AG10803 (cell line): ENCODE data around the gene SLAIN2.

Experiments
- DNase-seq: peaks from one replicate; pipeline ENCODE4 v3.0.0; 2010; ENCODE audit warnings: low read depth
- H3K4me3 ChIP-seq: 2 replicates; pipeline ENCODE4 v1.5.1; 2011; ENCODE audit warnings: mild to moderate bottlenecking, low read length, control low read depth
- TF ChIP-seq, protein P1 (sequence below): conservative IDR thresholded peaks from 2 replicates; pipeline ENCODE4 v1.5.1; 2011; ENCODE audit warnings: mild to moderate bottlenecking, low read length, control low read depth, inconsistent platforms

SLAIN2 gene

DNA sequence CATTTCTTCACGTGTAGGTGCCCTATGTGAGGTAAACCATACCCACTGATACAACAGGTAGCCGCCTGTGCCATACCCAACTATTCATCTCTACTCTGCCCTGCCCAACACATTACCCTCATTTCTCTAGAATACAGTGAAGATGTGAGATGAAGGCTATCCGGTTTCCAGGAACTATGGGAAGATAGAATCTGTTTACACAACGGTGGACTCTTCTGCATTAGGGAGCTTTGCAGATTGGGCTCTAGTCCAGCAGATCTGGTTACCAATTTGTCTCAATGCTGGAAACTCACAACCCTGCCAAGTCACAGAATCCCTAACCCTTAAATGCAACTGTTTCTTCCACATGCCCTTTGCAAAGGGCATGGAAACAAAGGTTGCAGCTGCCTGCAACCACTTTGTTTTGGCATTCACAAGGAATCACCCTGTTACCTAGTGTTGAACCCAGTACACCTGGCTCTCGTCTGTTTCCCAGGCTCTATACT is 6.4 kb upstream of the SLAIN2 start:
- TF ChIP-seq, protein P1, sequence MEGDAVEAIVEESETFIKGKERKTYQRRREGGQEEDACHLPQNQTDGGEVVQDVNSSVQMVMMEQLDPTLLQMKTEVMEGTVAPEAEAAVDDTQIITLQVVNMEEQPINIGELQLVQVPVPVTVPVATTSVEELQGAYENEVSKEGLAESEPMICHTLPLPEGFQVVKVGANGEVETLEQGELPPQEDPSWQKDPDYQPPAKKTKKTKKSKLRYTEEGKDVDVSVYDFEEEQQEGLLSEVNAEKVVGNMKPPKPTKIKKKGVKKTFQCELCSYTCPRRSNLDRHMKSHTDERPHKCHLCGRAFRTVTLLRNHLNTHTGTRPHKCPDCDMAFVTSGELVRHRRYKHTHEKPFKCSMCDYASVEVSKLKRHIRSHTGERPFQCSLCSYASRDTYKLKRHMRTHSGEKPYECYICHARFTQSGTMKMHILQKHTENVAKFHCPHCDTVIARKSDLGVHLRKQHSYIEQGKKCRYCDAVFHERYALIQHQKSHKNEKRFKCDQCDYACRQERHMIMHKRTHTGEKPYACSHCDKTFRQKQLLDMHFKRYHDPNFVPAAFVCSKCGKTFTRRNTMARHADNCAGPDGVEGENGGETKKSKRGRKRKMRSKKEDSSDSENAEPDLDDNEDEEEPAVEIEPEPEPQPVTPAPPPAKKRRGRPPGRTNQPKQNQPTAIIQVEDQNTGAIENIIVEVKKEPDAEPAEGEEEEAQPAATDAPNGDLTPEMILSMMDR, result no peak
- H3K4me3 ChIP-seq, result no peak overlapping the region
- DNase-seq, result no peak

DNA sequence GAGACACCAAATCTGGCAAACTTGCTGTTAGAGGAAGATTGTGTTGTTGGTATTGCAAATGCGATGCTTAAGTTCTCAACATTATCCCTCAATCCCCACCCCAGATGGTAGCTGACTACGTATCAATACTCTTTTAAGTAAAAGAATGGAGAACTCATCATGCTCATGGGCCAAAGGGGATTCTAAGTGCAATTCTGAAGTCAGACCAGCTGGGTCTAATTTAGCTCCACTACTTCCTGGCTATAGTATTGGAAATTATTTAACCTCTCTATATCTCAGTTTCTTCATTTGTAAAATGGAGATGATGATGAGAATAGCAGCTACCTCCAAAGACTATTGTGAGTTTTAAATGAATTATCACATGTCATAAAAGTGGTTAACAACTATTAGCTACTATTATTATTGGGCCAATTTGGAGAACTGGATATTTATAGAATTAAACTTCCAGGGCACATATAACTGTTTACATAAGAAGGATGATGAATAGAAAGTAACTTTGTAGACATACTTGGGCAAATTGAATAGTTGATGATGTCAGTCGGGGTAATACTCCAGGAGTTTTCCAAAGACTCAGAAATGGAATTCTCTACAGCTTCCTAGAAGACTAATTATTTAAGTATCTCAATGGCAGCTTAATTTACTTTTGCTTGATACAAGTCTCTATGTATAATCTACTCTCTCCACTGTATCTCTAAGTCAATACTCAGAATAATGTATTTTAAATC is 5.0 kb upstream of the SLAIN2 start:
- TF ChIP-seq, protein P1, result no peak
- DNase-seq, result no peak
- no peak overlapping the region for H3K4me3 ChIP-seq

- no peak overlapping the region for H3K4me3 ChIP-seq
- TF ChIP-seq, protein P1, result no peak
- no peak for DNase-seq
These were observed 3.6 kb upstream of the SLAIN2 start for GRCh38 chr4:48337731-48338130.

DNA sequence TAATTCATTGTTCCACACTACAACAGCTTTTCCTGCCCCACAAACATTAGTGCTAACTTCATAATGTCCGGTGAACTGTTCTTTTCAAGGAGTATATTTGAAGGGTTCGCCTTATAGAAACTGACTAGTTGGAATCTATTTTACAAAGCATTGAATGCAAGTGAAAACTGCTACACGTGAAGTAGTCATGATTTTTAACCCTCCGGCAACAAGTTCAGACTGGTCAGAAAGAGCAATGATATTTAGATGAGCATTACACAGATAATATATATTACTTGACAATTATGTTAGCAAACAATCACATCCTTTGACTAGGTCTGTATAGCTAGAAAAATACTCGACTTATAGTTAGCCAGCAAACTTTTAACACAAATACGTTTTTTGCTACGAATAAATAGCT is 1.7 kb upstream of the SLAIN2 start:
- TF ChIP-seq, protein P1, result no peak
- no peak overlapping the region for H3K4me3 ChIP-seq
- no peak for DNase-seq

DNA sequence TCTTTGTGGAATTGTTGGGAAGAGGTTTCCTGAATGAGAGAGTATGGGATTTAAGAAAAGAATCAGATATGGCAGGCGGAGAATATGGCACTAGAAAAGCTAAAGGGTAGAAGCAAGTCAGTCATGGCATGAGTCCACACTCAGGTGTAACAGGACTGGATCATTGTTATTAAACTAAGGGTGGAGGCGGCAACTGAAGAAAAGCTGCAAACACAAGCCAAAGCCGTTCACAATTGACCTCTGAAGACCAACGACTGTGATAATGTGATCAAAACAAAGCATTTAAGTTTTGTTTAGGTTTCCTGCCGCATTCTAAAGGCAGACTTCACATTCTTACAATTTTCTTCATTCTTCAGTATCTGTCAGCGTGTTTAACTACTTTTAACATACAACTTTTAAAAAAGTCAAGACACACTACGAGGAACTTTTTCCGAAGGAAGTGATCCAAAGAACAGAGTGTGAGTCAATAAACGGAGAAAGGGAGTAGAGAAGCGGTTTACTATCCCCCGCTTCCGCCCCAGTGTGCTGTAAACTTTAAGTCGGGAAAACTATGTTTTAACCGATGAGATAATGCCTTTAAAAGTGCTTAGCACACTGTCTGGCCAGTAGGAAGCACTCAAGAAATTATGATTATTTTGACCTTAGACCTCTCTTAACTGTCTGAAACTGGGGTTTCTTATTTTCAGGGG is 909 bp upstream of the SLAIN2 start:
- TF ChIP-seq, protein P1, result no peak
- DNase-seq, result peak; percentile 70

GRCh38 chr4:48341776-48342605 is 662 bp downstream of the SLAIN2 start:
- H3K4me3 ChIP-seq, result peak overlapping the region; percentile 84
- DNase-seq, result peak; percentile 35
- TF ChIP-seq, protein P1, result no peak

More for the DNA sequence above, 909 bp upstream of the SLAIN2 start:
- H3K4me3 ChIP-seq, result peak overlapping the region; percentile 67
